HG02981 (cell line): ENCODE data around the gene MAD1L1.
"Not testable (repeated sequence)": the region's sequence is repeated elsewhere in the genome, so short reads cannot be mapped to it uniquely, and the experiment has no call there.

ENCODE experiments used
- ATAC-seq: cut with Tn5 transposase; IDR thresholded peaks from one replicate; pipeline ENCODE4 v1.9.1; 2021; ENCODE audit warnings: mild to moderate bottlenecking, moderate library complexity; ENCODE audit not compliant: unreplicated experiment

Gene MAD1L1

GRCh38 chr7:1978656-1979590 lies 253.8 kb downstream of the MAD1L1 start:
- no peak for ATAC-seq

- ATAC-seq, result no peak
These were observed 254.8 kb downstream of the MAD1L1 start for GRCh38 chr7:1977876-1978441.

- no peak for ATAC-seq
These were observed 255.5 kb downstream of the MAD1L1 start for GRCh38 chr7:1977059-1977875.

- ATAC-seq, result not testable (repeated sequence)
These were observed 256.2 kb downstream of the MAD1L1 start for GRCh38 chr7:1976521-1976920.

GRCh38 chr7:1975581-1975980 lies 257.2 kb downstream of the MAD1L1 start:
- ATAC-seq, result no peak

GRCh38 chr7:1975179-1975578 lies 257.6 kb downstream of the MAD1L1 start:
- no peak for ATAC-seq

- ATAC-seq, result no peak
These were observed 258.2 kb downstream of the MAD1L1 start for GRCh38 chr7:1974290-1975101.

GRCh38 chr7:1973321-1974251 lies 259.2 kb downstream of the MAD1L1 start:
- ATAC-seq, result no peak

GRCh38 chr7:1972744-1973143 lies 260.0 kb downstream of the MAD1L1 start:
- no peak for ATAC-seq

GRCh38 chr7:1971946-1972654 lies 260.6 kb downstream of the MAD1L1 start:
- no peak for ATAC-seq

GRCh38 chr7:1970895-1971294 lies 261.9 kb downstream of the MAD1L1 start:
- no peak for ATAC-seq

- ATAC-seq, result not testable (repeated sequence)
These were observed 262.5 kb downstream of the MAD1L1 start for GRCh38 chr7:1970285-1970660.

- ATAC-seq, result no peak
These were observed 263.1 kb downstream of the MAD1L1 start for GRCh38 chr7:1969459-1970284.

GRCh38 chr7:1968397-1969111 lies 264.2 kb downstream of the MAD1L1 start:
- no peak for ATAC-seq

GRCh38 chr7:1967512-1968396 lies 265.0 kb downstream of the MAD1L1 start:
- ATAC-seq, result no peak

- ATAC-seq, result no peak
These were observed 266.0 kb downstream of the MAD1L1 start for GRCh38 chr7:1966631-1967200.
